HG02852 (cell line): Measurements from ENCODE around the gene CNTN5.

ENCODE experiments used
- ATAC-seq: cut with Tn5 transposase; IDR thresholded peaks from one replicate; pipeline ENCODE4 v1.9.1; 2021; ENCODE audit warnings: mild to moderate bottlenecking, moderate library complexity; ENCODE audit not compliant: unreplicated experiment

The CNTN5 gene

GRCh38 chr11:100367892-100368291, 1347.1 kb downstream of the CNTN5 start:
- ATAC-seq: no peak

- ATAC-seq: no peak
These were observed 1362.7 kb downstream of the CNTN5 start for GRCh38 chr11:100383357-100383865.

GRCh38 chr11:100396266-100396665, 1375.5 kb downstream of the CNTN5 start:
- no peak for ATAC-seq

GRCh38 chr11:100397401-100397800, 1376.7 kb downstream of the CNTN5 start:
- no peak for ATAC-seq

- ATAC-seq: no peak
These were observed 1383.1 kb downstream of the CNTN5 start for GRCh38 chr11:100403816-100404215.

GRCh38 chr11:100404907-100405306, 1384.2 kb downstream of the CNTN5 start:
- no peak for ATAC-seq
